Measurements from ENCODE around the gene NDEL1.

The NDEL1 gene

DNA sequence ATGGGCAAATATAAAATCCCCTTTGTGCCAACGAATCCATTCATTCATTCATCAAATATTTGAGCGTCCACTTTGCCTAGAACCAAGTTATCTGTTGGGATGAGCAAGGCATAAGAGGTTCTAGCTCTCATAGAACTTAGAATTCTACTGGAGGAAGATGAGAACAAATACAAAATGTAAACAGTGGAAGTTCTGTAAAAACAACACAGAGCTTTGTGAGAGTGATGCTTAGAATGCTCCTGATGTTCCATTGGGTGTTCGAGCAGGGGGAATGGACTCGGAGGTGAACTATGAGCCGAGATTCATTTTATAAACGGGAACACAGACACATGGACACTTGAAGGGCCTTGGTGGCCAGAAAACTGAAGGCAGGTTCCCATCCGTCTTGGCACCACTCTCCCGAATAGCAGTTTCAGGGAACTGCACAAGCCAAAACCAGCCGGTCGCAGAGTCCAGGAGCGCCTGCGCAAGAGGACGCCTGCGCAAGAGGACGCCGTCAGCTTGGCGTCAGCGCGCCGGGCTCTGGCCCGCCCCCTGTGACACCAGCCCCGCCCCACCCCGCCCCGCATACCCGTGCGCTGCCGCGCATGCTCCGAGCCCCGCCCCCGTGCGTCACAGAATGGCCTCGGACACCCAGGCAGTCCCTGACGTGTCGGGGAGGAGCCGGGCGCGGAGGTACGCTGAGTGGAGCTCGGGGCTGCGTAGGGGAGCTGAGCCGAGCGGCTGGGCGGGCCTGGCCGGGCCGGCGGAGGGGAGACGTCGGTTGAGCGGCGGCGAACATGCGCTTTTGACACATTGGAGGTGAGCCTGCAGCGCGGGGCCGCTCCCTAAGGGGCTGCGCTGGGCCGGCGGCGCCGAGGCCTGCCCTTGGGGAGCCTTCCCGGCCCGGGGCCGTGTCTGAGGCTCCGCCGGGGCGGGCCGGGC, at the start of gene NDEL1:
Gene NDEL1, plus strand, starts transcription at position 640 of the 924 bp plus-strand sequence. CDS start 8,388 bp downstream, outside the sequence.
- H3K9me3 ChIP-seq = no peaks in the 10 kb centered on the region
- peak; percentile 99 for DNase-seq
- H3K4me1 ChIP-seq = peaks cover 0 to 47% (median 14%) of the 10 kb centered on the region in 4 donors
- TF ChIP-seq, protein P1, sequence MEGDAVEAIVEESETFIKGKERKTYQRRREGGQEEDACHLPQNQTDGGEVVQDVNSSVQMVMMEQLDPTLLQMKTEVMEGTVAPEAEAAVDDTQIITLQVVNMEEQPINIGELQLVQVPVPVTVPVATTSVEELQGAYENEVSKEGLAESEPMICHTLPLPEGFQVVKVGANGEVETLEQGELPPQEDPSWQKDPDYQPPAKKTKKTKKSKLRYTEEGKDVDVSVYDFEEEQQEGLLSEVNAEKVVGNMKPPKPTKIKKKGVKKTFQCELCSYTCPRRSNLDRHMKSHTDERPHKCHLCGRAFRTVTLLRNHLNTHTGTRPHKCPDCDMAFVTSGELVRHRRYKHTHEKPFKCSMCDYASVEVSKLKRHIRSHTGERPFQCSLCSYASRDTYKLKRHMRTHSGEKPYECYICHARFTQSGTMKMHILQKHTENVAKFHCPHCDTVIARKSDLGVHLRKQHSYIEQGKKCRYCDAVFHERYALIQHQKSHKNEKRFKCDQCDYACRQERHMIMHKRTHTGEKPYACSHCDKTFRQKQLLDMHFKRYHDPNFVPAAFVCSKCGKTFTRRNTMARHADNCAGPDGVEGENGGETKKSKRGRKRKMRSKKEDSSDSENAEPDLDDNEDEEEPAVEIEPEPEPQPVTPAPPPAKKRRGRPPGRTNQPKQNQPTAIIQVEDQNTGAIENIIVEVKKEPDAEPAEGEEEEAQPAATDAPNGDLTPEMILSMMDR (IDR thresholded peaks at IDR 0.05) = peak in 1 of 2 experiments; percentile 6
- peak within 1 kb of the TSS; percentile 87 to 90 for H3K4me3 ChIP-seq
- no peaks in the 10 kb centered on the region for H3K27me3 ChIP-seq
- intact Hi-C loops (cut with DNase I; ENCODE audit: low total_unique reads) = no loop called here
- H3K27ac ChIP-seq = peak within 1 kb of the TSS; percentile 98 to 100
- H3K36me3 ChIP-seq = peaks cover 0 to 7% (median 7%) of the 10 kb centered on the region in 3 donors

- TF ChIP-seq, protein P1 (IDR thresholded peaks at IDR 0.05) = no peak
- Histone ChIP-seq H3K4me3 (no peak overlapping the region), H3K36me3 (peaks cover 0 to under 1% (median 0%) of the 10 kb centered on the region in 3 donors), H3K9me3 (no peaks in the 10 kb centered on the region), H3K27ac (no peak overlapping the region), H3K27me3 (no peaks in the 10 kb centered on the region), H3K4me1 (peaks cover 0 to 19% (median 17%) of the 10 kb centered on the region in 4 donors)
- peak in 1 of 2 donors; percentile 31 for DNase-seq
- intact Hi-C loops (cut with DNase I; ENCODE audit: low total_unique reads) = no loop called here
Measured at GRCh38 chr17:8386841-8387240, 48.8 kb upstream of the NDEL1 start.

DNA sequence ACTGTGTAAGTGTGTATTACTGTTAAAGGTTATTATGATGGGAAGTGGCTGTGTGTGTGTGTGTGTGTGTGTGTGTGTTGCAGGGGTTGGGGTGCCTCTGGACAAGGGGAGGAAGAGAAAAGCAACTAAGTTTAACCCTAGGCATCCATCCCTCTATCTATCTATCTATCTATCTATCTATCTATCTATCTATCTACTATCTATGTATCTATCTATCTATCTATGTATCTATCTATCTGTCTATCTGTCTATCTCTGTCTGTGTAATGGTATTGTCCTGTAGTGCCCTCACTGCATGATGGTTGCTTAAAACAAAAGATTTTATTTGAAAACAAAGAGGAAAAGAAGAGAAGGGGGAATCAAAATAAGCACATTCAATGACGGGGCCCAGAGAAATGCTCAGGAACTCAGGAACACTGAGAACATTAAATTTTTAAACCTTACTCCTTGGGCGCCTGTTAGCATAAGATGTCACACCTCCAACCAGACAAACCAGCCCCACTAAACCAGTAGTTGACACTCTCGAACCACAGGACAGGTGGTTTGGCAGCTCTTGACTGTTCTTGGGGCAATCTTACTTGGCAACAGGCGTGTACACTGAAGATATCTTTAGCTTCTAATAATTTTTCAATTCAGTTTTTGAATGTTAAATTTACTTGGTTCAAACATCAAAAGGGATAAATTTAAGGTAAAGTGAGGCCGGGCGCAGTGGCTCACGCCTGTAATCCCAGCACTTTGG, 47.6 kb upstream of the NDEL1 start:
- no peak for DNase-seq
- Histone ChIP-seq H3K27ac (no peak overlapping the region), H3K36me3 (no peaks in the 10 kb centered on the region), H3K27me3 (peaks cover 0 to 7% of the 10 kb centered on the region in 2 donors), H3K4me3 (no peak overlapping the region), H3K4me1 (peaks cover 0 to 13% (median 13%) of the 10 kb centered on the region in 4 donors), H3K9me3 (no peaks in the 10 kb centered on the region)
- TF ChIP-seq, protein P1 (IDR thresholded peaks at IDR 0.05) = no peak
- intact Hi-C loops (cut with DNase I; ENCODE audit: low total_unique reads) = no loop called here

GRCh38 chr17:8391711-8392110, 44.0 kb upstream of the NDEL1 start:
- Histone ChIP-seq H3K36me3 (no peaks in the 10 kb centered on the region), H3K4me1 (no peaks in the 10 kb centered on the region), H3K27me3 (peaks cover 0 to 27% of the 10 kb centered on the region in 2 donors), H3K4me3 (no peak overlapping the region), H3K9me3 (no peaks in the 10 kb centered on the region), H3K27ac (no peak overlapping the region)
- no peak for DNase-seq
- TF ChIP-seq, protein P1 (IDR thresholded peaks at IDR 0.05) = no peak
- intact Hi-C loops (cut with DNase I; ENCODE audit: low total_unique reads) = no loop called here

GRCh38 chr17:8392274-8392673, 43.4 kb upstream of the NDEL1 start:
- H3K4me3 ChIP-seq = no peak overlapping the region
- intact Hi-C loops (cut with DNase I; ENCODE audit: low total_unique reads) = no loop called here

More at GRCh38 chr17:8392274-8392673, 43.4 kb upstream of the NDEL1 start:
- no peaks in the 10 kb centered on the region for H3K4me1 ChIP-seq
- TF ChIP-seq, protein P1 (IDR thresholded peaks at IDR 0.05) = no peak
- peaks cover 0 to 32% of the 10 kb centered on the region in 2 donors for H3K27me3 ChIP-seq
- DNase-seq = no peak
- no peaks in the 10 kb centered on the region for H3K9me3 ChIP-seq
- no peak overlapping the region for H3K27ac ChIP-seq
- no peaks in the 10 kb centered on the region for H3K36me3 ChIP-seq
